Cardiac muscle cell (in vitro differentiated cells and primary cell): ENCODE measurements around the gene DPP10. TPM values are rescaled to one million over a fixed set of nuclear protein-coding genes. Genes with fewer than 3 reads are reported as not detected.

Experiments
- DNase-seq, 2 donors: peaks; one replicate each; pipeline versions ENCODE4 v3.0.0 to v3.0.0-alpha.2; 2010 to 2017; ENCODE audit warnings: low read depth in 1 of 2, low spot score in 1 of 2
- H3K27ac ChIP-seq: fragments of 200-600 bp; sonication (generic); 2 replicates; pipeline ENCODE4 v1.5.1; 2016
- H3K27me3 ChIP-seq: fragments of 200-600 bp; sonication (generic); 2 replicates; pipeline ENCODE4 v1.6.0; 2016; ENCODE audit warnings: control low read depth
- H3K36me3 ChIP-seq: fragments of 200-600 bp; sonication (generic); 2 replicates; pipeline ENCODE4 v1.5.1; 2016; ENCODE audit warnings: control low read depth
- H3K4me1 ChIP-seq: fragments of 200-600 bp; sonication (generic); 2 replicates; pipeline ENCODE4 v1.8.1; 2017; ENCODE audit warnings: low read depth, mild to moderate bottlenecking, mixed run types
- H3K4me3 ChIP-seq: fragments of 200-600 bp; sonication (generic); 2 replicates; pipeline ENCODE4 v1.5.1; 2016; ENCODE audit warnings: mild to moderate bottlenecking
- H3K9me3 ChIP-seq: fragments of 200-600 bp; sonication (generic); 2 replicates; pipeline ENCODE4 v1.5.1; 2017; ENCODE audit warnings: low read depth, mild to moderate bottlenecking, control low read depth
- polyA plus RNA-seq: library from polyadenylated mRNA; unstranded; fragments of >200 nt; fragmentation: Nextera tagmentation; extraction: Ambion mirVana; gene quantifications from 2 replicates; pipeline ENCODE4 v1.2.1, GENCODE V29; 2016
- total RNA-seq: library from RNA; depleted of rRNA; stranded (reverse); fragments of >200 nt; gene quantifications from 2 replicates; pipeline ENCODE4 v1.2.3, GENCODE V29; 2016
- TF ChIP-seq, protein P1 (sequence below): IDR thresholded peaks from 2 replicates; pipeline ENCODE4 v1.5.1; 2012; ENCODE audit warnings: low read depth, mild to moderate bottlenecking, low read length

The DPP10 gene
- total and polyA plus RNA-seq, 2 experiments from 2014 or later = 1.1 to 1.4 TPM

DNA sequence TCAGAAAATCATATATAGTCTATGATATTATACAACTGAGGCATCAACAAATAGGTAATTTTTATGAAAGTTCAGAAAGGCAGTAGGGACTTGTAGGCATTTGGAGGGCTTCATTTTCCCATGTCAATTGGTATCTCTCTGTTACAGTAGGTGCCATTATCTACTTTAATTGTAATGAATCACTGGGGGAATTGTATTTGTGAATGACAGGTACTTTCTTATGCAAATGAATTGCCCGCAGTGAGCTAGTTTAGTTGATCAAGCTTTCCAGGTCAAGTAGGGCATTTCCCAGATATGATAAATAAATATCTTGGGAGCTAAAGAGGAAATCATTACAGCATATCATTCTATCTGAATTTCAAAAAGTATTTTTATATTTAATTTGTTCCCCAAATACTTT, 1116.3 kb downstream of the DPP10 start:
- Histone ChIP-seq H3K9me3 (no peaks in the 10 kb centered on the region), H3K4me1 (no peaks in the 10 kb centered on the region), H3K36me3 (no peaks in the 10 kb centered on the region), H3K27me3 (no peaks in the 10 kb centered on the region), H3K27ac (no peak overlapping the region), H3K4me3 (no peak overlapping the region)
- no peak for DNase-seq
- TF ChIP-seq, protein P1, sequence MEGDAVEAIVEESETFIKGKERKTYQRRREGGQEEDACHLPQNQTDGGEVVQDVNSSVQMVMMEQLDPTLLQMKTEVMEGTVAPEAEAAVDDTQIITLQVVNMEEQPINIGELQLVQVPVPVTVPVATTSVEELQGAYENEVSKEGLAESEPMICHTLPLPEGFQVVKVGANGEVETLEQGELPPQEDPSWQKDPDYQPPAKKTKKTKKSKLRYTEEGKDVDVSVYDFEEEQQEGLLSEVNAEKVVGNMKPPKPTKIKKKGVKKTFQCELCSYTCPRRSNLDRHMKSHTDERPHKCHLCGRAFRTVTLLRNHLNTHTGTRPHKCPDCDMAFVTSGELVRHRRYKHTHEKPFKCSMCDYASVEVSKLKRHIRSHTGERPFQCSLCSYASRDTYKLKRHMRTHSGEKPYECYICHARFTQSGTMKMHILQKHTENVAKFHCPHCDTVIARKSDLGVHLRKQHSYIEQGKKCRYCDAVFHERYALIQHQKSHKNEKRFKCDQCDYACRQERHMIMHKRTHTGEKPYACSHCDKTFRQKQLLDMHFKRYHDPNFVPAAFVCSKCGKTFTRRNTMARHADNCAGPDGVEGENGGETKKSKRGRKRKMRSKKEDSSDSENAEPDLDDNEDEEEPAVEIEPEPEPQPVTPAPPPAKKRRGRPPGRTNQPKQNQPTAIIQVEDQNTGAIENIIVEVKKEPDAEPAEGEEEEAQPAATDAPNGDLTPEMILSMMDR = no peak

- no peak overlapping the region for H3K27ac ChIP-seq
- TF ChIP-seq, protein P1 = no peak
- no peaks in the 10 kb centered on the region for H3K27me3 ChIP-seq
- no peak for DNase-seq
- no peaks in the 10 kb centered on the region for H3K9me3 ChIP-seq
- no peaks in the 10 kb centered on the region for H3K4me1 ChIP-seq
- no peaks in the 10 kb centered on the region for H3K36me3 ChIP-seq
- H3K4me3 ChIP-seq = no peak overlapping the region
These were observed 1118.2 kb downstream of the DPP10 start for GRCh38 chr2:115560666-115561065.

DNA sequence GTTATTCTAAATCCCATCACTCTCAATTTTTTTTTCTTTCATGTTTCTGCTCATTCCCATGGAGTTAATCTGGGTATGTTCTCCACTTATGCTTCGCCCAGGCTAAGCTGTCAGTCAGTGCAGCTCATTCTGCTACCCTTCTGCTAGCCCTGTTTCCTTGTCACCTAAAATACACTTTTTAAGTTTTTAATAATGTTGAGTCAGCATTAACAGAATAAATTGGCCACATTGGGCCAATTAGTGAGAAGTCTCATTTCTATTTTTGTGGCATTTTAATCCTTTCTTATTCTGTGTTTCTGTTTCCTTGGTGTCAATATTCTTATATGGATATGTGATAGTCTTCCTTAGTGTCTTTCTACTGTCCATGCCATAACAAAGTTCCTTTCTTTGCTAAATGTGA, 1126.2 kb downstream of the DPP10 start:
- H3K4me1 ChIP-seq = no peaks in the 10 kb centered on the region
- H3K36me3 ChIP-seq = no peaks in the 10 kb centered on the region
- no peak overlapping the region for H3K4me3 ChIP-seq
- no peak for DNase-seq
- H3K9me3 ChIP-seq = no peaks in the 10 kb centered on the region
- no peak overlapping the region for H3K27ac ChIP-seq
- H3K27me3 ChIP-seq = no peaks in the 10 kb centered on the region
- TF ChIP-seq, protein P1 = no peak

- no peaks in the 10 kb centered on the region for H3K36me3 ChIP-seq
- no peaks in the 10 kb centered on the region for H3K27me3 ChIP-seq
- no peak overlapping the region for H3K4me3 ChIP-seq
- H3K4me1 ChIP-seq = no peaks in the 10 kb centered on the region
- H3K9me3 ChIP-seq = no peaks in the 10 kb centered on the region
- TF ChIP-seq, protein P1 = no peak
- H3K27ac ChIP-seq = no peak overlapping the region
- DNase-seq = no peak
These were observed 1127.1 kb downstream of the DPP10 start for GRCh38 chr2:115569547-115569946.

- no peaks in the 10 kb centered on the region for H3K27me3 ChIP-seq
- no peaks in the 10 kb centered on the region for H3K36me3 ChIP-seq
- H3K4me1 ChIP-seq = no peaks in the 10 kb centered on the region
- DNase-seq = no peak
- H3K9me3 ChIP-seq = no peaks in the 10 kb centered on the region
- H3K27ac ChIP-seq = no peak overlapping the region
- H3K4me3 ChIP-seq = no peak overlapping the region
- TF ChIP-seq, protein P1 = no peak
These were observed 1130.3 kb downstream of the DPP10 start for GRCh38 chr2:115572746-115573145.

- no peaks in the 10 kb centered on the region for H3K36me3 ChIP-seq
- DNase-seq = no peak
- no peaks in the 10 kb centered on the region for H3K27me3 ChIP-seq
- TF ChIP-seq, protein P1 = no peak
- no peaks in the 10 kb centered on the region for H3K9me3 ChIP-seq
- H3K4me3 ChIP-seq = no peak overlapping the region
- no peak overlapping the region for H3K27ac ChIP-seq
- H3K4me1 ChIP-seq = no peaks in the 10 kb centered on the region
These were observed 1131.3 kb downstream of the DPP10 start for GRCh38 chr2:115573756-115574155.
